Right lobe of liver (tissue), 6 donors: ENCODE measurements around the gene DIRAS1. TPM values are rescaled to one million over a fixed set of nuclear protein-coding genes. Genes with fewer than 3 reads are reported as not detected.

Experiments
- ATAC-seq, 4 donors: fragments of 200-7000 bp; cut with Tn5 transposase; one replicate each; pipeline ENCODE4 v1.9.1; 2020; ENCODE audit warnings: mild to moderate bottlenecking in 4 of 4, moderate library complexity in 4 of 4
- DNase-seq, 3 donors: peaks; one replicate each; pipeline ENCODE4 v3.0.0-alpha.2; 2020
- H3K27ac ChIP-seq, 3 donors: fragments of 200-600 bp; one replicate each; pipeline ENCODE4 v1.8.0; 2022
- H3K27me3 ChIP-seq, 2 donors: fragments of 200-600 bp; one replicate each; pipeline ENCODE4 v1.8.0; 2022
- H3K36me3 ChIP-seq, 4 donors: fragments of 200-600 bp; sonication (generic) in 1 of 4; one replicate each; pipeline versions ENCODE4 v1.5.1 to v1.8.0; 2017 to 2022; ENCODE audit warnings: control low read depth in 1 of 4
- H3K4me1 ChIP-seq, 4 donors: fragments of 200-600 bp; sonication (generic) in 1 of 4; one replicate each; pipeline versions ENCODE4 v1.5.1 to v1.8.0; 2017 to 2022; ENCODE audit warnings: control low read depth in 1 of 4
- H3K4me3 ChIP-seq, 3 donors: fragments of 200-600 bp; one replicate each; pipeline ENCODE4 v1.8.0; 2022
- H3K9me3 ChIP-seq, 4 donors: fragments of 200-600 bp; sonication (generic) in 1 of 4; one replicate each; pipeline versions ENCODE4 v1.5.1 to v1.8.0; 2017 to 2022; ENCODE audit warnings: control low read depth in 1 of 4
- POLR2A ChIP-seq: fragments of 450-650 bp; IDR thresholded peaks from one replicate; pipeline ENCODE4 v1.6.1; 2017; ENCODE audit warnings: antibody characterized with exemption, mild to moderate bottlenecking
- WGBS: methylation state at CpG from one replicate; pipeline ENCODE4 v1.1.6; 2018; ENCODE audit warnings: low coverage, low lambda C conversion rate; ENCODE audit not compliant: insufficient coverage; ENCODE audit errors: missing lambda C conversion rate; 5-methylcytosine and 5-hydroxymethylcytosine counted together
- intact Hi-C, 2 donors: fragments of 100-400 bp; cut with DNase I; formaldehyde crosslinking; loops; one replicate each; pipeline versions ENCODE4 v1.11.2 to v1.14.1; 2022
- total RNA-seq, 6 experiments: library from RNA; depleted of rRNA in 2 of 6; stranded (reverse); fragments of >200 nt in 2 of 6; fragmentation: NEBNext Ultra II Directional in 3 of 6; extraction: Animal tissue kit (Norgen Biotek cat#: 25700) in 3 of 6; gene quantifications; one replicate each; pipeline versions ENCODE4 v1.1.0 to v1.2.4, GENCODE V29; 2016 to 2023
- TF ChIP-seq, protein P1 (sequence below), 4 donors: fragments of 200-600 bp in 3 of 4; fragments of 450-650 bp in 1 of 4; IDR thresholded peaks; one replicate each; pipeline versions ENCODE4 v1.5.1 to v1.8.0; 2016 to 2022; ENCODE audit warnings: antibody characterized with exemption in 4 of 4, mild to moderate bottlenecking in 2 of 4
- donor health status: DM: no; HTN: yes; CAD: no.
- donor health status: DM: no; HTN: no; CAD: no.
- donor health status: DM: no; HTN: no; CAD: no.
- donor health status: DM: no; HTN: yes; CAD: no.
- donor health status: DM: no; HTN: yes; CAD: no.

Gene DIRAS1
- total RNA-seq, 6 experiments from 2014 or later, result 0.19 to 1.6 TPM; not detected in 4

DNA sequence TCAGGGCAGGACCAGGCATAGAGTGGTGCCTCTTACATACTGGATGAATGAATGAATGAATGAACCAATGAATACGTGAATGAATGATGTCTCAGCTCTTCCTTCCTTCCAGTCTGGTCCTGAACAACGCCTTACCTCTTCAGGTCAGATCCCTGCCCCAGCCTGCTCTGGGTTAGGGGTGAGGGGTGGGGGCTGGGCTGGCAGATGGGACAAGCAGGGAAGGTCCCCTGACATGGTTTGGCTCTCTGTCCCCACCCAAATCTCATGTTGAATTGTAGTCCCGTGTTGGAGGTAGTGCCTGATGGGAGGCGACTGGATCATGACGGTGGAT lies 9.3 kb downstream of the DIRAS1 start:
- intact Hi-C loops, result no loop called here
- H3K27ac ChIP-seq, result no peak overlapping the region
- ATAC-seq, result no peak

DNA sequence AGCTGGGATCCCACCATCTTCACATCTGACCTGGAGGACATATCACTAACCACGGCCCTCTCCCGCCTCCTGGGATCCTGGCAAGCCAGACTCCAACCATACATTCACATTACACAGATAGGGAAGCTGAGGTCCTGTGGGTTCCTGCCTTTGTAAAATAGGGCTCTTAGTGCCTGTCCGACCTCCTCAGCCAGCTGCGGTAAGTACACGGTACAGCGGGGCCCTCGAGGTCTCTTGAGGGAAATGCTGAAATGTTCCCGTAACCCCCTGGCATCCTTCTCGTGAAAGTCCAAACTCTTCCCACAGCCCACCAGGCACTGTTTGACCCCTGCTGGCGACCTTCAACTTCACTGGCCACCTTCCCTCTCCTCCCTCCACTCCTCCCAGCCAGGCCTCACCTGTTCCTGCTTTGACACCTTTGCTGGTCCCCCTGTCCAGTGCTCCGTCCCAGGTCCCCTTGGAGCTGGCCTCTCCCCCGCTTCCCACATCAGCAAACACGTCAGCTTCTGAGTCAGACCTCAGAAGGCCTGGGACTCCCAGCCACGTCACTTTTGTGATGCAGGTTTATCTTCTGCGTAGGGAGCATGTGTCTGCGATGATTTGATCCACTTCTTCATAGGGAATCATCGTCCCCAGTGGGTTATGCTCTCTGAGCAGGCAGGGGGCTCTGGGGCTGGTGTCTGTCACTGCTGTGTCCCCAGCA lies 9.8 kb downstream of the DIRAS1 start:
- 64% methylated on average over 12 of the region's 17 CpGs for WGBS

More for the DNA sequence above, 9.3 kb downstream of the DIRAS1 start:
- no peak for DNase-seq
- Histone ChIP-seq H3K9me3 (no peaks in the 10 kb centered on the region), H3K27me3 (no peaks in the 10 kb centered on the region), H3K4me1 (no peaks in the 10 kb centered on the region), H3K4me3 (no peak overlapping the region), H3K36me3 (no peaks in the 10 kb centered on the region)
- TF ChIP-seq POLR2A, result no peak
- TF ChIP-seq, protein P1, sequence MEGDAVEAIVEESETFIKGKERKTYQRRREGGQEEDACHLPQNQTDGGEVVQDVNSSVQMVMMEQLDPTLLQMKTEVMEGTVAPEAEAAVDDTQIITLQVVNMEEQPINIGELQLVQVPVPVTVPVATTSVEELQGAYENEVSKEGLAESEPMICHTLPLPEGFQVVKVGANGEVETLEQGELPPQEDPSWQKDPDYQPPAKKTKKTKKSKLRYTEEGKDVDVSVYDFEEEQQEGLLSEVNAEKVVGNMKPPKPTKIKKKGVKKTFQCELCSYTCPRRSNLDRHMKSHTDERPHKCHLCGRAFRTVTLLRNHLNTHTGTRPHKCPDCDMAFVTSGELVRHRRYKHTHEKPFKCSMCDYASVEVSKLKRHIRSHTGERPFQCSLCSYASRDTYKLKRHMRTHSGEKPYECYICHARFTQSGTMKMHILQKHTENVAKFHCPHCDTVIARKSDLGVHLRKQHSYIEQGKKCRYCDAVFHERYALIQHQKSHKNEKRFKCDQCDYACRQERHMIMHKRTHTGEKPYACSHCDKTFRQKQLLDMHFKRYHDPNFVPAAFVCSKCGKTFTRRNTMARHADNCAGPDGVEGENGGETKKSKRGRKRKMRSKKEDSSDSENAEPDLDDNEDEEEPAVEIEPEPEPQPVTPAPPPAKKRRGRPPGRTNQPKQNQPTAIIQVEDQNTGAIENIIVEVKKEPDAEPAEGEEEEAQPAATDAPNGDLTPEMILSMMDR (IDR thresholded peaks at IDR 0.05), result no peak
- WGBS, result 62% methylated on average over 2 of the region's 5 CpGs

DNA sequence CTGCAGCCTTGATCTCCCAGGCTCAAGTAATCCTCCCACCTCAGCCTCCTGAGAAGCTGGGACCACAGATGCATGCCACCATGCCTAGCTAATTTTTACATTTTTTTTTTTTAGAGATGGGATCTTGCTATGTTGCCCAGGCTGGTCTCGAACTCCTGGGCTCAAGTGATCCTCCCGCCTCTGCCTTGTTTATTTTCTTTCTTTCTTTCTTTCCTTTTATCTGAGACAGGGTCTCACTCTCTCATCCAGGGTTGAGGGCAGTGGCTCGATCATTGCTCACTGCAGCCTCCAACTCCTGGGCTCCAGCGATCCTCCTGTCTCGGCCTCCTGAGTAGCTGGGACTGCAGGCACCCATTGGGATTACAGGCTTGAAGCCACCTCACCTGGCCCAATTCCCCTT lies 14.9 kb downstream of the DIRAS1 start:
- intact Hi-C loops, result no loop called here
- TF ChIP-seq POLR2A, result no peak
- TF ChIP-seq, protein P1 (IDR thresholded peaks at IDR 0.05), result no peak
- ATAC-seq, result no peak
- Histone ChIP-seq H3K4me1 (peaks cover 0 to 3% (median 0%) of the 10 kb centered on the region in 4 donors), H3K27ac (no peak overlapping the region), H3K36me3 (no peaks in the 10 kb centered on the region), H3K9me3 (no peaks in the 10 kb centered on the region), H3K4me3 (no peak overlapping the region), H3K27me3 (no peaks in the 10 kb centered on the region)
- WGBS, result 67% methylated on average over 1 of the region's 5 CpGs
- DNase-seq, result no peak

More for the DNA sequence above, 9.8 kb downstream of the DIRAS1 start:
- Histone ChIP-seq H3K9me3 (no peaks in the 10 kb centered on the region), H3K36me3 (no peaks in the 10 kb centered on the region), H3K27ac (no peak overlapping the region), H3K27me3 (no peaks in the 10 kb centered on the region), H3K4me1 (no peaks in the 10 kb centered on the region), H3K4me3 (no peak overlapping the region)
- DNase-seq (no peak), ATAC-seq (no peak)
- intact Hi-C loops, result no loop called here
- TF ChIP-seq, protein P1 (IDR thresholded peaks at IDR 0.05), result no peak
- TF ChIP-seq POLR2A, result no peak

DNA sequence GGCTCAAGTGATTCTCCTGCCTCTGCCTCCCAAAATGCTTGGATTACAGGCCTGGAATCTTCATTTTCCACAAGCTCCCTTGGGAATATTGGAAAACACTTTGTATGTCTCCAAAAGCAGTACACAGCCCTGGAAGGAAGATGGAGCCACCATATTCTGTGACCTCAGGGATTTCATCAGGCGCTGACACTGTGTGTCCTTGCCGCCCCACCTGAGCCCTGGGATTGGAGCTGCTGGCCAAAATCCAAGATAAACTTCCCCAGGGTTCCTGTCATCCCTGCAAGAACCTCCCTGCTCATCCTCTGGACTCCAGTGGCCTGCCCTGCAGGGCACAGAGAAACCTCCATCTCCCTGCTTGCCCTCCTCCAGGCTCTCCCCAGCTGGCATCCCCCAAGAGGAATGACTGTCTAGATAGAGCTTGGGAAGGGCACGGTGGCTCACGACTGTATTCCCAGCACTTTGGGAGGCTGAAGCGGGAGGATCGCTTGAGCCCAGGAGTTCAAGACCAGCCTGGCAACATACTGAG lies 17.4 kb downstream of the DIRAS1 start:
- Histone ChIP-seq H3K27ac (no peak overlapping the region), H3K9me3 (no peaks in the 10 kb centered on the region), H3K36me3 (no peaks in the 10 kb centered on the region), H3K4me3 (no peak overlapping the region), H3K4me1 (peaks cover 0 to 3% (median 0%) of the 10 kb centered on the region in 4 donors), H3K27me3 (no peaks in the 10 kb centered on the region)
- ATAC-seq (no peak), DNase-seq (no peak)
- intact Hi-C loops, result no loop called here
- 70% methylated on average over 5 of the region's 6 CpGs for WGBS
- no peak for TF ChIP-seq POLR2A
- TF ChIP-seq, protein P1 (IDR thresholded peaks at IDR 0.05), result no peak
